HepG2 (cell line): ENCODE results near the gene CAPRIN2. TPM values are rescaled to one million over a fixed set of nuclear protein-coding genes. Genes with fewer than 3 reads are reported as not detected.

Experiments
- ATAC-seq: fragments of 200-7000 bp; cut with Tn5 transposase; 3 replicates; pipeline ENCODE4 v1.9.1; 2020; ENCODE audit warnings: mild to moderate bottlenecking, moderate library complexity
- BruUV-seq: library from RNA; stranded (reverse); fragments of 400-500 nt; replicated peaks from 2 replicates; lab custom pipeline; 2021; lab: Mats Ljungman, UMichigan
- CTCF ChIA-PET: fragments of 300-600 bp; formaldehyde crosslinking; extraction: SDS; loops from one replicate; lab custom pipeline; 2021; ENCODE audit warnings: low total read pairs, inconsistent platforms, low intra/inter-chr PET ratio; lab: Yijun Ruan, JAX
- POLR2A ChIA-PET: fragments of 350-600 bp; sonication (Branson Sonifier 250); formaldehyde crosslinking; loops from one replicate; lab custom pipeline; 2020; ENCODE audit warnings: antibody characterized with exemption, inconsistent platforms; lab: Yijun Ruan, JAX
- DNase-seq: peaks from one replicate; pipeline ENCODE4 v3.0.0-alpha.2; 2015; ENCODE audit warnings: low spot score
- FAIRE-seq: peaks from 3 replicates; lab custom pipeline; 2011; peaks lifted over from hg19 to GRCh38; lab: Jason Lieb, UNC
- H2AFZ ChIP-seq: one replicate; pipeline ENCODE4 v1.6.1; 2011; ENCODE audit warnings: low read length, inconsistent platforms
- H3K27ac ChIP-seq: fragments of 300-600 bp; 3 replicates; pipeline ENCODE4 v1.8.0; 2011; ENCODE audit warnings: mixed run types, mild to moderate bottlenecking, mixed read lengths, low read length, inconsistent platforms; ENCODE audit not compliant: insufficient read depth; ENCODE audit errors: extremely low read length
- H3K27me3 ChIP-seq, 2 experiments: fragments of 200-600 bp in 1 of 2; 2 replicates in 1 of 2; 3 replicates in 1 of 2; pipeline versions ENCODE4 v1.6.0 to v1.8.0; 2011; ENCODE audit warnings: low read length in 2 of 2, mild to moderate bottlenecking in 2 of 2, moderate library complexity in 2 of 2, inconsistent platforms in 1 of 2; ENCODE audit not compliant: insufficient read depth in 2 of 2, control insufficient read depth in 1 of 2
- H3K36me3 ChIP-seq, 2 experiments: fragments of 200-600 bp in 1 of 2; replicated peaks in 1 of 2; 2 replicates in 1 of 2; 3 replicates in 1 of 2; pipeline versions ENCODE4 v1.5.1 to v1.8.0; 2011; ENCODE audit warnings: low read length in 2 of 2, inconsistent platforms in 1 of 2; ENCODE audit not compliant: insufficient read depth in 2 of 2, control insufficient read depth in 1 of 2
- H3K4me1 ChIP-seq: 2 replicates; pipeline ENCODE4 v1.5.1; 2012; ENCODE audit warnings: low read length, inconsistent platforms; ENCODE audit not compliant: insufficient read depth
- H3K4me2 ChIP-seq: 2 replicates; pipeline ENCODE4 v1.6.0; 2011; ENCODE audit warnings: low read depth, low read length, inconsistent platforms
- H3K4me3 ChIP-seq, 3 experiments: fragments of 200-600 bp in 1 of 3; sonication (generic), shearing (Covaris generic) in 1 of 3; replicated peaks in 1 of 3; 2 replicates each; pipeline ENCODE4 v1.5.1; 2011 to 2016; ENCODE audit warnings: low read length in 3 of 3, inconsistent platforms in 2 of 3, low read depth in 2 of 3, mild to moderate bottlenecking in 2 of 3, control low read depth in 1 of 3, mixed read lengths in 1 of 3; ENCODE audit not compliant: insufficient read depth in 1 of 3
- H3K79me2 ChIP-seq: one replicate; pipeline ENCODE4 v1.6.1; 2011; ENCODE audit warnings: low read length, inconsistent platforms; ENCODE audit not compliant: insufficient read depth
- H3K9ac ChIP-seq: 2 replicates; pipeline ENCODE4 v1.6.0; 2011; ENCODE audit warnings: mild to moderate bottlenecking, low read depth, low read length, inconsistent platforms; ENCODE audit not compliant: insufficient read depth
- H3K9me3 ChIP-seq: 2 replicates; pipeline ENCODE4 v1.5.1; 2012; ENCODE audit warnings: mild to moderate bottlenecking, low read length
- H4K20me1 ChIP-seq: 2 replicates; pipeline ENCODE4 v1.6.0; 2011; ENCODE audit warnings: inconsistent platforms, mild to moderate bottlenecking, low read length, moderate library complexity; ENCODE audit not compliant: insufficient read depth
- ASH2L ChIP-seq: fragments of 300-600, 200-600 bp; sonication (generic); IDR thresholded peaks from 2 replicates; pipeline ENCODE4 v1.7.0; 2017; ENCODE audit warnings: low read depth, mild to moderate bottlenecking, moderate library complexity, mixed read lengths, low read length; ENCODE audit not compliant: insufficient read length
- PHF20 ChIP-seq: sonication (generic); formaldehyde crosslinking; IDR thresholded peaks from 2 replicates; pipeline ENCODE4 v1.5.0; 2020; ENCODE audit warnings: mild to moderate bottlenecking, missing genetic modification reagents
- TBP ChIP-seq: sonication (generic); formaldehyde crosslinking; IDR thresholded peaks from 2 replicates; pipeline ENCODE4 v1.5.0; 2020; ENCODE audit warnings: missing genetic modification reagents
- TP53 ChIP-seq: sonication (generic); formaldehyde crosslinking; conservative IDR thresholded peaks from 2 replicates; pipeline ENCODE4 v1.4.0; 2020; ENCODE audit warnings: missing genetic modification reagents
- YEATS4 ChIP-seq: sonication (generic); formaldehyde crosslinking; IDR thresholded peaks from 2 replicates; pipeline ENCODE4 v1.4.0; 2020; ENCODE audit warnings: missing genetic modification reagents, borderline replicate concordance
- ZFP62 ChIP-seq: sonication (generic); formaldehyde crosslinking; IDR thresholded peaks from 2 replicates; pipeline ENCODE4 v1.4.0; 2020; ENCODE audit warnings: missing genetic modification reagents
- ZMYM3 ChIP-seq: sonication (generic); formaldehyde crosslinking; IDR thresholded peaks from 2 replicates; pipeline ENCODE4 v1.5.1; 2020; ENCODE audit warnings: mild to moderate bottlenecking, missing genetic modification reagents
- ZNF207 ChIP-seq: fragments of 450-650 bp; IDR thresholded peaks from 2 replicates; pipeline ENCODE4 v1.6.1; 2016; ENCODE audit warnings: antibody characterized with exemption, borderline replicate concordance
- ZNF292 ChIP-seq: sonication (generic); formaldehyde crosslinking; IDR thresholded peaks from 2 replicates; pipeline ENCODE4 v1.8.1; 2022; ENCODE audit warnings: mild to moderate bottlenecking, low read depth, missing genetic modification reagents, borderline replicate concordance
- ZNF468 ChIP-seq: sonication (generic); formaldehyde crosslinking; IDR thresholded peaks from 2 replicates; pipeline ENCODE4 v1.8.0; 2022; ENCODE audit warnings: mild to moderate bottlenecking, moderate library complexity, missing genetic modification reagents
- WGBS: methylation state at CpG from one replicate; pipeline ENCODE4 v1.1.6; 2017; ENCODE audit warnings: low lambda C conversion rate; 5-methylcytosine and 5-hydroxymethylcytosine counted together
- in situ Hi-C: cut with HindIII; loops from 2 replicates; pipeline ENCODE4 v1.10.0; 2017; ENCODE audit warnings: low pct_unique_long_range_greater_than_20kb; ENCODE audit not compliant: extremely low pct_ligation_motif_present
- intact Hi-C: fragments of 100-400 bp; cut with micrococcal nuclease; formaldehyde crosslinking; loops from one replicate; pipeline ENCODE4 v1.10.0; 2022; ENCODE audit not compliant: unreplicated experiment
- polyA plus RNA-seq, 8 experiments: library from polyadenylated mRNA; depleted of rRNA in 3 of 8; stranded (reverse) in 7 of 8; unstranded in 1 of 8; fragments of >200 nt; fragmentation: Illumina TruSeq in 4 of 8; extraction: Trizol in 4 of 8; gene quantifications; 2 replicates each; pipeline versions ENCODE4 v1.2.1 to v1.2.3, GENCODE V29; 2011 to 2016; ENCODE audit warnings: low read depth in 4 of 8, missing spikeins in 1 of 8, mixed read lengths in 1 of 8; ENCODE audit not compliant: insufficient read depth in 1 of 8
- total RNA-seq, 5 experiments: library from RNA; depleted of rRNA; stranded (reverse); fragments of >200 nt; fragmentation: Illumina TruSeq; extraction: Trizol; gene quantifications; 2 replicates each; pipeline ENCODE4 v1.2.3, GENCODE V29; 2016; ENCODE audit warnings: low read depth in 1 of 5
- TF ChIP-seq, protein P1 (sequence below): IDR thresholded peaks from 2 replicates; pipeline ENCODE4 v1.6.1; 2012; ENCODE audit warnings: low read depth, low read length, improper control_type of control experiment
- TF ChIP-seq, protein P2 (sequence below): sonication (generic); formaldehyde crosslinking; IDR thresholded peaks from 2 replicates; pipeline ENCODE4 v1.5.1; 2020; ENCODE audit warnings: mild to moderate bottlenecking, missing genetic modification reagents, borderline replicate concordance
- TF ChIP-seq, protein P3 (sequence below): sonication (generic); formaldehyde crosslinking; IDR thresholded peaks from 2 replicates; pipeline ENCODE4 v1.4.0; 2020; ENCODE audit warnings: missing genetic modification reagents, borderline replicate concordance
- TF ChIP-seq, protein P4 (sequence below): sonication (generic); formaldehyde crosslinking; IDR thresholded peaks from 2 replicates; pipeline ENCODE4 v1.9.0; 2021; ENCODE audit warnings: missing genetic modification reagents, mild to moderate bottlenecking, borderline replicate concordance

CAPRIN2 gene
- total and polyA plus RNA-seq, 2 of the 13 experiments (the other 11 are each of a cell fraction or from before 2014, with no cell fraction given) = 21.7 to 30.6 TPM

DNA sequence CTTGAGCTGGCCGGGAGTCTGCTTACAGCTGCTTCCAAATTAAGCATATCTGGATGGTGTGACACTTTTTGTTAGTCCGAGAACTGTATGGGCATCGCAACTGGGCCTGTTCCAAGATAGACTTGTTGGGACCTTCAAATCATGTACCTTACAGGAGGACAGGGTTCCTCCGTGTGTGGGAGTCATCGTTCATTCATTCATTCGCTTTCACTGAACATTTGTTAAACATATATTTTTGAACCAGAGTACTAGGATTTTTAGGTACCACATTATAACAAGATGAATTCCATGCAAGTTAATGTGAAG is 58.7 kb downstream of the CAPRIN2 start:
- Histone ChIP-seq H2AFZ (peak overlapping the region; percentile 92), H3K4me3 (peak overlapping the region; percentile 93 to 99 (median 96); a peak in 5 of 6 replicates), H3K9ac (peak overlapping the region; percentile 91), H3K4me1 (peaks cover 45% of the 10 kb centered on the region), H3K36me3 (no peaks in the 10 kb centered on the region), H4K20me1 (no peaks in the 10 kb centered on the region; the same call in 1 of the 2 replicates), H3K27ac (peak overlapping the region; percentile 84), H3K4me2 (peak overlapping the region; percentile 91), H3K79me2 (peaks cover 42% of the 10 kb centered on the region), H3K9me3 (no peaks in the 10 kb centered on the region), H3K27me3 (no peaks in the 10 kb centered on the region; a peak in 1 of 5 replicates)
- in situ Hi-C loops (no loop called here), intact Hi-C loops (loop anchor here (10.0 kb wide), 2 partner anchors 99 to 181 kb away; no protein-coding TSS in a partner anchor)
- BruUV-seq = TSS peak; percentile 90
- no peak for DNase-seq
- FAIRE-seq = no peak
- WGBS = 11% methylated on average over 5 of the region's 6 CpGs
- ATAC-seq = no peak
- ChIA-PET POLR2A (interaction anchor here (0.7 to 2.5 kb wide), 9 partner anchors 11 to 609 kb away, joined by 3 to 15 read pairs (median 5); partner anchors contain the start of gene CAPRIN2), CTCF (no interaction called here)
- TF ChIP-seq TBP = no peak
- TF ChIP-seq ZFP62 = no peak
- TF ChIP-seq, protein P1, sequence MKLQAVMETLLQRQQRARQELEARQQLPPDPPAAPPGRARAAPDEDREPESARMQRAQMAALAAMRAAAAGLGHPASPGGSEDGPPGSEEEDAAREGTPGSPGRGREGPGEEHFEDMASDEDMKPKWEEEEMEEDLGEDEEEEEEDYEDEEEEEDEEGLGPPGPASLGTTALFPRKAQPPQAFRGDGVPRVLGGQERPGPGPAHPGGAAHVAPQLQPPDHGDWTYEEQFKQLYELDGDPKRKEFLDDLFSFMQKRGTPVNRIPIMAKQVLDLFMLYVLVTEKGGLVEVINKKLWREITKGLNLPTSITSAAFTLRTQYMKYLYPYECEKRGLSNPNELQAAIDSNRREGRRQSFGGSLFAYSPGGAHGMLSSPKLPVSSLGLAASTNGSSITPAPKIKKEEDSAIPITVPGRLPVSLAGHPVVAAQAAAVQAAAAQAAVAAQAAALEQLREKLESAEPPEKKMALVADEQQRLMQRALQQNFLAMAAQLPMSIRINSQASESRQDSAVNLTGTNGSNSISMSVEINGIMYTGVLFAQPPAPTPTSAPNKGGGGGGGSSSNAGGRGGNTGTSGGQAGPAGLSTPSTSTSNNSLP = 0 out of 2 replicates have a peak, but pooled peaks have one; percentile 2
- TF ChIP-seq ZNF468 (CRISPR knock-in tag) = 0 out of 2 replicates have a peak, but pooled peaks have one; percentile 3
- TF ChIP-seq ZMYM3 (CRISPR knock-in tag) = no peak
- TF ChIP-seq TP53 (CRISPR knock-in tag) = 0 out of 2 replicates have a peak, but pooled peaks have one; percentile 5
- TF ChIP-seq ZNF207 = no peak
- TF ChIP-seq ASH2L = no peak
- TF ChIP-seq, protein P2, sequence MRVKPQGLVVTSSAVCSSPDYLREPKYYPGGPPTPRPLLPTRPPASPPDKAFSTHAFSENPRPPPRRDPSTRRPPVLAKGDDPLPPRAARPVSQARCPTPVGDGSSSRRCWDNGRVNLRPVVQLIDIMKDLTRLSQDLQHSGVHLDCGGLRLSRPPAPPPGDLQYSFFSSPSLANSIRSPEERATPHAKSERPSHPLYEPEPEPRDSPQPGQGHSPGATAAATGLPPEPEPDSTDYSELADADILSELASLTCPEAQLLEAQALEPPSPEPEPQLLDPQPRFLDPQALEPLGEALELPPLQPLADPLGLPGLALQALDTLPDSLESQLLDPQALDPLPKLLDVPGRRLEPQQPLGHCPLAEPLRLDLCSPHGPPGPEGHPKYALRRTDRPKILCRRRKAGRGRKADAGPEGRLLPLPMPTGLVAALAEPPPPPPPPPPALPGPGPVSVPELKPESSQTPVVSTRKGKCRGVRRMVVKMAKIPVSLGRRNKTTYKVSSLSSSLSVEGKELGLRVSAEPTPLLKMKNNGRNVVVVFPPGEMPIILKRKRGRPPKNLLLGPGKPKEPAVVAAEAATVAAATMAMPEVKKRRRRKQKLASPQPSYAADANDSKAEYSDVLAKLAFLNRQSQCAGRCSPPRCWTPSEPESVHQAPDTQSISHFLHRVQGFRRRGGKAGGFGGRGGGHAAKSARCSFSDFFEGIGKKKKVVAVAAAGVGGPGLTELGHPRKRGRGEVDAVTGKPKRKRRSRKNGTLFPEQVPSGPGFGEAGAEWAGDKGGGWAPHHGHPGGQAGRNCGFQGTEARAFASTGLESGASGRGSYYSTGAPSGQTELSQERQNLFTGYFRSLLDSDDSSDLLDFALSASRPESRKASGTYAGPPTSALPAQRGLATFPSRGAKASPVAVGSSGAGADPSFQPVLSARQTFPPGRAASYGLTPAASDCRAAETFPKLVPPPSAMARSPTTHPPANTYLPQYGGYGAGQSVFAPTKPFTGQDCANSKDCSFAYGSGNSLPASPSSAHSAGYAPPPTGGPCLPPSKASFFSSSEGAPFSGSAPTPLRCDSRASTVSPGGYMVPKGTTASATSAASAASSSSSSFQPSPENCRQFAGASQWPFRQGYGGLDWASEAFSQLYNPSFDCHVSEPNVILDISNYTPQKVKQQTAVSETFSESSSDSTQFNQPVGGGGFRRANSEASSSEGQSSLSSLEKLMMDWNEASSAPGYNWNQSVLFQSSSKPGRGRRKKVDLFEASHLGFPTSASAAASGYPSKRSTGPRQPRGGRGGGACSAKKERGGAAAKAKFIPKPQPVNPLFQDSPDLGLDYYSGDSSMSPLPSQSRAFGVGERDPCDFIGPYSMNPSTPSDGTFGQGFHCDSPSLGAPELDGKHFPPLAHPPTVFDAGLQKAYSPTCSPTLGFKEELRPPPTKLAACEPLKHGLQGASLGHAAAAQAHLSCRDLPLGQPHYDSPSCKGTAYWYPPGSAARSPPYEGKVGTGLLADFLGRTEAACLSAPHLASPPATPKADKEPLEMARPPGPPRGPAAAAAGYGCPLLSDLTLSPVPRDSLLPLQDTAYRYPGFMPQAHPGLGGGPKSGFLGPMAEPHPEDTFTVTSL (CRISPR knock-in tag) = 0 out of 2 replicates have a peak, but pooled peaks have one; percentile 19
- TF ChIP-seq YEATS4 = peak; percentile 2; the same call in 1 of the 2 replicates
- no peak for TF ChIP-seq ZNF292 (CRISPR knock-in tag)
- TF ChIP-seq, protein P3, sequence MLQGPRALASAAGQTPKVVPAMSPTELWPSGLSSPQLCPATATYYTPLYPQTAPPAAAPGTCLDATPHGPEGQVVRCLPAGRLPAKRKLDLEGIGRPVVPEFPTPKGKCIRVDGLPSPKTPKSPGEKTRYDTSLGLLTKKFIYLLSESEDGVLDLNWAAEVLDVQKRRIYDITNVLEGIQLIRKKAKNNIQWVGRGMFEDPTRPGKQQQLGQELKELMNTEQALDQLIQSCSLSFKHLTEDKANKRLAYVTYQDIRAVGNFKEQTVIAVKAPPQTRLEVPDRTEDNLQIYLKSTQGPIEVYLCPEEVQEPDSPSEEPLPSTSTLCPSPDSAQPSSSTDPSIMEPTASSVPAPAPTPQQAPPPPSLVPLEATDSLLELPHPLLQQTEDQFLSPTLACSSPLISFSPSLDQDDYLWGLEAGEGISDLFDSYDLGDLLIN (CRISPR knock-in tag) = 0 out of 2 replicates have a peak, but pooled peaks have one; percentile 49
- TF ChIP-seq, protein P4, sequence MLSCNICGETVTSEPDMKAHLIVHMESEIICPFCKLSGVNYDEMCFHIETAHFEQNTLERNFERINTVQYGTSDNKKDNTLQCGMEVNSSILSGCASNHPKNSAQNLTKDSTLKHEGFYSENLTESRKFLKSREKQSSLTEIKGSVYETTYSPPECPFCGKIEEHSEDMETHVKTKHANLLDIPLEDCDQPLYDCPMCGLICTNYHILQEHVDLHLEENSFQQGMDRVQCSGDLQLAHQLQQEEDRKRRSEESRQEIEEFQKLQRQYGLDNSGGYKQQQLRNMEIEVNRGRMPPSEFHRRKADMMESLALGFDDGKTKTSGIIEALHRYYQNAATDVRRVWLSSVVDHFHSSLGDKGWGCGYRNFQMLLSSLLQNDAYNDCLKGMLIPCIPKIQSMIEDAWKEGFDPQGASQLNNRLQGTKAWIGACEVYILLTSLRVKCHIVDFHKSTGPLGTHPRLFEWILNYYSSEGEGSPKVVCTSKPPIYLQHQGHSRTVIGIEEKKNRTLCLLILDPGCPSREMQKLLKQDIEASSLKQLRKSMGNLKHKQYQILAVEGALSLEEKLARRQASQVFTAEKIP = no peak
- TF ChIP-seq PHF20 (CRISPR knock-in tag) = peak; percentile 4; the same call in 1 of the 2 replicates
